ELF-1 (cell line): Measurements from ENCODE around the gene UBE3D.

Source experiments
- DNase-seq: peaks from one replicate; pipeline ENCODE4 v3.0.0-alpha.2; 2016; ENCODE audit warnings: low read depth, low spot score

UBE3D gene

GRCh38 chr6:83065511-83066192 lies at the start of gene UBE3D:
Gene UBE3D (minus strand): TSS chr6:83065841. CDS start chr6:83065718, 123 bp downstream.
- DNase-seq = peak; percentile 96

DNA sequence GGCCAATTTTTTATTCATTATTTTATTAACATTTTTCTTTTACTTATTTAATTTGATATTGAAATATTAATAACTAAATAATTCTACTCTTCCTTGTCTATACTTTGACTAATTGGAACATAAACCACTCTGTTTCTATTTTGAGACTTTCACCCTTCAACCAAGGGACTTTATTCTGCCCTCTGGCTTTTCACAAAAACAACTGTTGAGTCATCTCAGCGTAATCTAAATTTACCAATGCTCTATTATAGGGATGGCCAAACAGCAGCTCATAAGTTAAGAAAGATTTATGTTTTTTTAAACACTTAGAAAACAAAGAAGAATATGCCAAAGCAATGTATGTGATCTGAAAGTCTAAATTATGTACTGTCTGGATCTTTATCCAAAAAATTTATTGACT lies 48.5 kb upstream of the UBE3D start:
- DNase-seq = no peak

DNA sequence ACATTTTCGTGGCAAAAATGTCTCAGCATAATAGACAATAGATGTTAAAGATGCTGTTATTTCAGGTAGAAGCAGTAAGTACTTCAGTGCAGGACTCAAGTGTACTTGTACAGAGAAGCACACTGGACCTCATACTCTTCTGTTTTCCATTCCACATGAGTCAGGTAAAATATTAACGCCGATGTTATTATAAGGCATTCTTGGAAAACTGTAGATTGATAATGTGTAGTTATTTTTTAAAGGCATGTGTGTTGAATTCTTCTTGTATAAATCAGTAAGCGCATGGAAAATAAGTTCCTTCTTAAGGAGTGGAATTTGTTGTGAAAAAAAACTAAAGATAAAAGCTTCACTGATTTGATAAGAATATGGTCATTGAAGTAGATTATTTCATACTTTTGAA lies 47.6 kb upstream of the UBE3D start:
- no peak for DNase-seq

- no peak for DNase-seq
These were observed 42.7 kb upstream of the UBE3D start for GRCh38 chr6:83108378-83108777.

- DNase-seq = no peak
These were observed 32.9 kb upstream of the UBE3D start for GRCh38 chr6:83098589-83098988.

- no peak for DNase-seq
These were observed 32.0 kb upstream of the UBE3D start for GRCh38 chr6:83097675-83098074.

- no peak for DNase-seq
These were observed 31.6 kb upstream of the UBE3D start for GRCh38 chr6:83097204-83097603.

GRCh38 chr6:83096791-83097190 lies 31.1 kb upstream of the UBE3D start:
- no peak for DNase-seq

DNA sequence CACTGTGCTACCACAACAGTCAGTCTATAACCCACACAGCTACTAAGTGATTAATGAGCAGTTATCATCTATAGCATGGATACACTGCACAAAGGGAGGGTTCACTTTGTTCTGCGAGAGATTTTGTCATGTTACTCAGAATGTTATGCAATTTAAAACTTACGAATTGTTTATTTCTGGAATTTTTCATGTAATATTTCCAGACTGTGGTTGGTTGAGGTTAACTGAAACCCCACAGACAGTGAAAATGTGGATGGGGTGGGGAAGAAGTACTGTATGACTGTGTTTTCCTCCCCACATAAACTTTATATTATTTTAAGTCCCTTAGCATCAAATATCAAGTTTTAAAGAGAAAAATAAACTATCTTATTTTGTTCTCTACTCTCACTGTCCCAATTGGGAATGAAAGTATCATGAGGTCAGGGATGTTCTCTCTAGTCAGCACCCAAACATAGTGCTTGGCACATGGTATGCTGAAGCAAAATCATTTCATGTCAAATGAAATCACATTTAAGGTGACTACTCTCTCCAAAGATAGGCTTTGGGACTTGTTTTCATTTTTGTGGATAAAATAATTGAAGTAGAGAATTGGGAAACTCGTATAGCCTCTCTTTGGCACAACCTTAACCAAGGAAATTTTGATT lies 27.2 kb upstream of the UBE3D start:
- DNase-seq = no peak

- DNase-seq = no peak
These were observed 21.1 kb upstream of the UBE3D start for GRCh38 chr6:83086751-83087150.

DNA sequence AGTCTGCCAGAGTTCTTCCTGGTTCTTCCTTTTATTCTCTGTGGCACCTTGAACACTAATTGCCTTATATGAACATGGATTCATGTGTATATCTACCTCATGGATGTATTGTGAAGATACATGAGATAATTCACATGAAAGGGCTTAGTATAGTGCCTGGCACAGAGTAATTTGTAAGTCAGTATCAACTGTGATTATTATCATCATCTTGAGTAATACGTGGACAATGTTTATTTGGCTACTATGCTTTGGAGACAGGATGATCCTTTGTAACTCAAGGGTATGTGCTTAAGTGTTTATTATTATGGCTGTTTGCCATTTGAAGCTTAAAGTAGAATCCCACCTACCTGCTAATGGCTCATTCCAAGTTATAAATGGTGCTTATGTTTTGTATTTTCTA lies 17.8 kb upstream of the UBE3D start:
- DNase-seq = no peak

GRCh38 chr6:83073615-83074014 lies 8.0 kb upstream of the UBE3D start:
- no peak for DNase-seq

DNA sequence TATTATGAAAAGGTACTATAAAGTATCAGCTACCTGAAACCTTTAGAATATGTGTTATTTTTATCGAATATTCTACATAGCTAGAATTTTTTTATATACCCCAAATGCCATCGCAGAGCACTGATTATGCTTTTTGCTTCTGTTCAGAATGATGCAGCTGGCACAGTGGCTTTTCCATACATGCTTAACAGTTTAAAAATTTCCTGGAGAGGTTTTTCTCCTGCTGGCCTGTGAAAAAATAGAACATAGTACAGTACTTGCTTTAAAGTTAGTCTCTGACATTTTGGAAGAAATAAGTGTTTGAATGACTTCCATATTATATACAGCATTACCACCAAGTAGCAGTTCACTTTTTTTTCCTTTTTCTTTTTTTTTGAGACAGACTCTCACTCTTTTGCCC lies 7.1 kb upstream of the UBE3D start:
- no peak for DNase-seq

GRCh38 chr6:83071707-83072106 lies 6.1 kb upstream of the UBE3D start:
- no peak for DNase-seq

DNA sequence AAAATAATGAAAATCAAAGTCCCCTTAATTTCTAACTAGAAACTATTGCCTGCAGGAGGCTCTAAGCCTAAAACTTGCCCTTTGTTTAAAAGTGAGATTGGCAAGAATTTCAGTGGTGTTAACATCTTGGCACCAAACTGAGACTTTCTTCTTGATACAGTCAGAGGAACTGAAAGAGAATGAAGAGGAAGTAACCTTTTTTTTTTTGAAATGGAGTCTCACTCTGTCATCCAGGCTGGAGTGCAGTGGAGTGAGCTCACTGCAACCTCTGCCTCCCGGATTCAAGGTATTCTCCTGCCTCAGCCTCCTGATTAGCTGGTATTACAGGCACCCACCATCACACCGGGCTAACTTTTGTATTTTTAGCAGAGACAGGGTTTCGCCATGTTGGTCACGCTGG lies 5.4 kb upstream of the UBE3D start:
- no peak for DNase-seq

- no peak for DNase-seq
These were observed 4.0 kb upstream of the UBE3D start for GRCh38 chr6:83069633-83070032.

DNA sequence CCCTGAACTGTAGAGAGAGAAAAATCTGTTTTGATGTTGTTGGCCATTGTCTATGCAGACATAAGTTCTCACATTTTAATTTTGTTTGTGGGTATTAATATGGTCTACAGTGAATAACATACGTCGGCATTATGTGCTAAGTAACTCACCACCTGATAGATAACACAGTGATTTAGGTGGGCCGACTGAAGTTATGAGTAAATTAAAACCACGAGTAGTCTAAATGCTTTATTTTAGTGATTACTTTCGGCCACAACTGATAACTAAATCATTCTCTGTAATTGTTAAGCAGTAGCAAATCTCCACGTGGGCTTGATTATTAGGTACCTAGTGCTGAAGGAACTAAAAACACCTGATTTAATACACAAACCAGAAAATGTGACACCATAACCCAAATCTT lies 3.0 kb upstream of the UBE3D start:
- DNase-seq = no peak

DNA sequence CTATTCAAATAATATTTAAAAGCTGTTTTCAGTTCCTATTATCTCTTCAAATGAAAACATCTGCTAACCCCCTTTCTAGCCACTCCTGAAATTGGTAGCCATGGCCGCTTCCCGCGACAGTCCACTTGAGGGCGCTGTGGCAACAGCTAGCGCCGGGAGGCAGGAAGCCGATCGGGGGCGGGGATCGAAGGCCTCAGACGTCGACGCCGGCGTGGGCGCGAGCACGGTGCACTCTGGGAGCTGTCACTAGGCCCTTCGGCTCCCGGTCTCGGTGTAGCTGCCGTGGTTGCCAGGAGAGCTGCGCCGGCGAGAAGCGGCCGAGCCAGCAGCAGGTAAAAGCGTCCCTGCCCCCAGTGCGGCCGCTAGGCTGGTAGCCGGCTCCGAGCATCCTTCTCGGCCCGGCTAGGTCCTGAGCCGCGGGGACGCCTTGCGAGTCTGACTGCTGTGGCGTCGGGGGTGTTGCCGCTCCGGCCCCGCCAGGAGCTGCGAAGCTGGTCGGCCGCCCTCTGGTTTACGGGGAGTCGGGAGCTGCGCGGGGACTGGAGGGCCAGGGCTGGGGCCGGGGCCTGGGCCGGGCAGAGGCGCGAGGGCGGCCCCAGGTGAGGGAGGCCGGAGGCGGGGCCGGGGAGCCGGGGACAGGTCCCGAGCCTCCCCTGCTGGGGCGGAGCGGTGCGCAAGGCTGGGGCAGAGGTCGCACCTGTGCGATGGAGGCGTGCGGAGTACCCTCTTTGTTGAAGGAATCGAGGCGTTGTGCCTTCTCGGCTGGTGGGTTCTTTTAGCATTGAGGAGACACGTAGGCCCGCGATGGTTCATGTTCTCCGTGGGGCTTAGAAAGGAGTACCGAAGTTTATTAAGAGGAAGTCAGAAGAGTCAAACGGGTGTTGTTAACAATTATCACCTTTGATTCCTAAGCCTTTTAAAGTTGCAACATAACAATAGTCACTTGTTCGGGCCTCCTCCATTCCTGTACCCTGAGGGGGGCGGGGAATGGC lies 2.1 kb upstream of the UBE3D start, which contains the start of gene DOP1A:
Gene DOP1A, plus strand, starts transcription at position 224 of the 992 bp plus-strand sequence. CDS start 29,307 bp downstream, outside the sequence.
- DNase-seq = peak; percentile 97

- DNase-seq = peak; percentile 17
These were observed 3.4 kb downstream of the UBE3D start for GRCh38 chr6:83062225-83062624.

DNA sequence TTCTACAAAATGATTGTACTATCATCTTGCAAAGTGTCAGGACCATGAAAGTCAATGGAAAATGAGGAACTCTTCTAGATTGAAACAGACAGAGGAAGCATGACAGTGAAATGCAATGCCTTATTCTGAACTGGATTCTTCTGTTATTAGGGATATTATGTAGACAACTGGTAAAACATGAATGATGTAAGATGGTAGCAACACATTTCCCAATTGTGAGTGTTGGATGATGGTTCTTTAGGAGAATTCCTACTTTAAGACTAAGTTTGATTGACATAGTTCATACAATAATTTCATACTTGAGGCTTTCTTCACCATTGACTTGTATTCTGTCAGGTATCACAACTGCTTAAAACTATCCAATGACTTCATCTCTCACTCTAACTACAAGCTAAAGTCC lies 4.5 kb downstream of the UBE3D start:
- DNase-seq = no peak

DNA sequence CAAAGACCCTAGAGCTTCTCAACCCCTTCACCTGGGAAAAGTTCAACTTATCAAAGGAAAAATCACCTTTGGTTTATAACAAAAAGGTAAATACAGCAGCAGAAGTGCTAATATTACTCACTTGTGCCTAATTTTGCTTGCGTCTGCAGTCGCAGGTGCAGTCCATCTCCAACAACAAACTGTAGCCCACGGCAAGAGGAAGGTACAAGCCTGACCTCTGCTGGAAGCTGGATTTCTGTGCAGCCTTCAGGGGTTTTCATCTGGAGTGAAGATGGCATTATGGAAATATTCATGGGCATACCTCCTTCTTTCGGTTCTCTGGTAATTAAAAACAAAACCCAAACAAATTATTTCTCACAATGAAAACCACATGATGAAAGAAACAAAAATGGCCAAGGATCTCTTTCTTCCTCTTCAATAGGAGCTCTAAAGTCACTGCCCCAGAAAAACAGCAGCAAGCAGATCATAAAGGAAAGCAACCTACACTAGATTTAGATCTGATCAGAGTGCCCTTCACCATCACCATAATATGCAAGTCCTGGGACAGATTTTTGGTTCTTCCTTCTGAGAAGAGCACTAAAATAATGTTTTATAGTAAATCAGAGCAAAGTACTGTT lies 7.8 kb downstream of the UBE3D start:
- peak; percentile 47 for DNase-seq
